ENCODE measurements around the gene DGKZ.

- TF ChIP-seq, protein P1, sequence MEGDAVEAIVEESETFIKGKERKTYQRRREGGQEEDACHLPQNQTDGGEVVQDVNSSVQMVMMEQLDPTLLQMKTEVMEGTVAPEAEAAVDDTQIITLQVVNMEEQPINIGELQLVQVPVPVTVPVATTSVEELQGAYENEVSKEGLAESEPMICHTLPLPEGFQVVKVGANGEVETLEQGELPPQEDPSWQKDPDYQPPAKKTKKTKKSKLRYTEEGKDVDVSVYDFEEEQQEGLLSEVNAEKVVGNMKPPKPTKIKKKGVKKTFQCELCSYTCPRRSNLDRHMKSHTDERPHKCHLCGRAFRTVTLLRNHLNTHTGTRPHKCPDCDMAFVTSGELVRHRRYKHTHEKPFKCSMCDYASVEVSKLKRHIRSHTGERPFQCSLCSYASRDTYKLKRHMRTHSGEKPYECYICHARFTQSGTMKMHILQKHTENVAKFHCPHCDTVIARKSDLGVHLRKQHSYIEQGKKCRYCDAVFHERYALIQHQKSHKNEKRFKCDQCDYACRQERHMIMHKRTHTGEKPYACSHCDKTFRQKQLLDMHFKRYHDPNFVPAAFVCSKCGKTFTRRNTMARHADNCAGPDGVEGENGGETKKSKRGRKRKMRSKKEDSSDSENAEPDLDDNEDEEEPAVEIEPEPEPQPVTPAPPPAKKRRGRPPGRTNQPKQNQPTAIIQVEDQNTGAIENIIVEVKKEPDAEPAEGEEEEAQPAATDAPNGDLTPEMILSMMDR (IDR thresholded peaks at IDR 0.05; ENCODE audit: extremely low read depth in 1 of 2, insufficient read depth in 1 of 2, low read depth in 1 of 2, low read length in 2 of 2) = no peak
- TF ChIP-seq POLR2A (IDR thresholded peaks at IDR 0.05; ENCODE audit: low read depth, low read length) (no peak), JUN (IDR thresholded peaks at IDR 0.05; ENCODE audit: borderline replicate concordance, insufficient read depth, insufficient read length, low read depth) (no peak), MAX (IDR thresholded peaks at IDR 0.05; ENCODE audit: insufficient read depth, insufficient read length) (no peak), POLR2AphosphoS5 (IDR thresholded peaks at IDR 0.05; ENCODE audit: insufficient read depth, low read depth, low read length) (no peak)
Measured at GRCh38 chr11:46407635-46408034, 60.4 kb downstream of the DGKZ start.
